WERI-Rb-1 (cell line): Measurements from ENCODE around the gene MOB2.
A peak's percentile ranks its signal among the peaks of the same experiment; 100 is the strongest.

Experiments
- DNase-seq: peaks from one replicate; pipeline ENCODE4 v3.0.0-alpha.2; 2020
- H3K27ac ChIP-seq: fragments of 250-450 bp; sonication (Bioruptor Pico); 2 replicates; pipeline ENCODE4 v1.5.1; 2020; ENCODE audit warnings: mild to moderate bottlenecking, moderate library complexity
- H3K27me3 ChIP-seq: fragments of 250-450 bp; sonication (Bioruptor Pico); 2 replicates; pipeline ENCODE4 v1.5.1; 2021; ENCODE audit warnings: mild to moderate bottlenecking, low read depth, moderate library complexity; ENCODE audit not compliant: insufficient read depth, severe bottlenecking
- H3K36me3 ChIP-seq: fragments of 250-450 bp; sonication (Bioruptor Pico); 2 replicates; pipeline ENCODE4 v1.5.1; 2020; ENCODE audit warnings: mild to moderate bottlenecking, moderate library complexity
- H3K4me3 ChIP-seq: 2 replicates; pipeline ENCODE4 v1.5.1; 2011; ENCODE audit warnings: low read depth, mild to moderate bottlenecking, control low read depth, low read length
- H3K9me3 ChIP-seq: fragments of 250-450 bp; sonication (Bioruptor Pico); 2 replicates; pipeline ENCODE4 v1.5.1; 2021; ENCODE audit warnings: mild to moderate bottlenecking, moderate library complexity; ENCODE audit not compliant: severe bottlenecking
- TF ChIP-seq, protein P1 (sequence below): IDR thresholded peaks from 2 replicates; pipeline ENCODE4 v1.5.1; 2011; ENCODE audit warnings: low read depth, mild to moderate bottlenecking, control low read depth, inconsistent platforms, low read length

Gene MOB2

DNA sequence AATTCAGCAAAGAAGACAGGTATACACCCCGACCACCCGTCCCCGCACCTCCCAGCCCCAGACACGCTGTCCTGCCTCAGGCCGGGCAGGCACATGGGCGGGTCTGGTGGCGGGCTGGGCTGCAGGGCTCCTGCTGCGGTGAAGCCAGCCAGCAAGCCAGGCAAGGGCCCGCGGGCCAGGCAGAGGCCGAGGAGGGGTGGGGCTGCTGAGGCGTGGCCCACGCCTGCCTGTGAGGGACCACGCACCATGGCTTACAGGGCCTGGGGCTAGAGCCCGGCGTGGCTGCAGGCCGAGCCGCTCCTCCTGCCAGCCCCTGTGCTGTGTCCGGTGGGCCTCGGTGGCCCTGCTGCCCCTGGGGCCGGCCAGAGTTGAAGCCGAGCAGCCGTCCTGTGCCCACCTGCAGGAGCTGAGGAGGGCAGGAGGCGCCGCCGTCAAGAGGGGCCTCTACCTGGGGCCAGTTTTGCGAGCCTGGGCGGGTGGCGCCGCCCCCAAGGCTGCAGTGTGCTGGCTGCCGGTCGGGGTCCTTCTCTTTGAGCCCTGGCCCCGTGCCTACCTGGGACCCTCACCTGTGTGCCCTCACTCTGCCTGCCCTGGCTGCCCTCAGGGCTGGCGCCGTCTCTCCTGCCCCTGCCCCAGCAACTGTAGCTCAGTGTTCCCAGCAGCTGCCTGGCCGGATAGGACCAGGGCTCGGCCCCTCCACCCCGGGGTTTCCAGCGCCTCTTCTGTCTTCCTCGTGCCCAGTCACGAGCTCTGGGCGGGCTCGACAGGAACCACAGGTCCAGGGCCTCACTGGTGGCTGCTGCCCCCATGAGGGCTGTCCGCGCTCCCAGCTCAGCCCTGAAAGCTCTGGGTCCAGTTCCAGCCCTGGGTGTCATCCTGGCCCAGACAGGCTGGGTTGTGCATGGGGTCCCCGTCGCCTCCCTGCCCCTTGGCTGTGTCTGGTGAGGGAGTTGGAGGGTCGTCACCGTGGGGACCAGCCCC is 38.4 kb downstream of the MOB2 start:
- no peak for DNase-seq
- Histone ChIP-seq H3K27me3 (no peaks in the 10 kb centered on the region), H3K9me3 (no peaks in the 10 kb centered on the region), H3K4me3 (no peak overlapping the region), H3K36me3 (peaks cover 70% of the 10 kb centered on the region), H3K27ac (0 out of 2 replicates have a peak overlapping the region, but pooled peaks have one; percentile 14)
- TF ChIP-seq, protein P1, sequence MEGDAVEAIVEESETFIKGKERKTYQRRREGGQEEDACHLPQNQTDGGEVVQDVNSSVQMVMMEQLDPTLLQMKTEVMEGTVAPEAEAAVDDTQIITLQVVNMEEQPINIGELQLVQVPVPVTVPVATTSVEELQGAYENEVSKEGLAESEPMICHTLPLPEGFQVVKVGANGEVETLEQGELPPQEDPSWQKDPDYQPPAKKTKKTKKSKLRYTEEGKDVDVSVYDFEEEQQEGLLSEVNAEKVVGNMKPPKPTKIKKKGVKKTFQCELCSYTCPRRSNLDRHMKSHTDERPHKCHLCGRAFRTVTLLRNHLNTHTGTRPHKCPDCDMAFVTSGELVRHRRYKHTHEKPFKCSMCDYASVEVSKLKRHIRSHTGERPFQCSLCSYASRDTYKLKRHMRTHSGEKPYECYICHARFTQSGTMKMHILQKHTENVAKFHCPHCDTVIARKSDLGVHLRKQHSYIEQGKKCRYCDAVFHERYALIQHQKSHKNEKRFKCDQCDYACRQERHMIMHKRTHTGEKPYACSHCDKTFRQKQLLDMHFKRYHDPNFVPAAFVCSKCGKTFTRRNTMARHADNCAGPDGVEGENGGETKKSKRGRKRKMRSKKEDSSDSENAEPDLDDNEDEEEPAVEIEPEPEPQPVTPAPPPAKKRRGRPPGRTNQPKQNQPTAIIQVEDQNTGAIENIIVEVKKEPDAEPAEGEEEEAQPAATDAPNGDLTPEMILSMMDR: no peak

DNA sequence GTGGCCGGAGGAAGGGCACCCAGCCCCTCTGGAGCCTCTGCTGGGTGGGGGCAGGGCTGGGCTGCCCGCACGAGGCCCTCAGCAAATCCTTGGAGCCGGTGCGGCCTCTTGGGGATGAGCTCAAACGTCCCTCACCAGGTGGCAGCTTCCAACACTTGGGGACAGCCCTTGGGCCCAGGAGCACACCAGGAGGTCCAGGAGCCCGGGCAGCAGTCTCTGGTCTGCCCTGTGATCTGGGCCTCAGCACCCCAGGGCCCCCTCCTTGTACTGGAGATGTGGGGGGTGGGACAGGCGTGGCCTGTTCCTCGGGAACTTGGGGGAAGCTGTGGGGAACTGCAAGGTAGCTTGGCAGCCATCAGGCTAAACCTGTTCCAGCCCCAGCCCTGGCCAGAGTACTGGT is 40.0 kb downstream of the MOB2 start:
- peaks cover 62% of the 10 kb centered on the region for H3K36me3 ChIP-seq
- no peaks in the 10 kb centered on the region for H3K9me3 ChIP-seq
- peak; percentile 43 for DNase-seq
- H3K27me3 ChIP-seq: no peaks in the 10 kb centered on the region
- H3K4me3 ChIP-seq: no peak overlapping the region
- TF ChIP-seq, protein P1: no peak
- peak overlapping the region; percentile 92 for H3K27ac ChIP-seq

DNA sequence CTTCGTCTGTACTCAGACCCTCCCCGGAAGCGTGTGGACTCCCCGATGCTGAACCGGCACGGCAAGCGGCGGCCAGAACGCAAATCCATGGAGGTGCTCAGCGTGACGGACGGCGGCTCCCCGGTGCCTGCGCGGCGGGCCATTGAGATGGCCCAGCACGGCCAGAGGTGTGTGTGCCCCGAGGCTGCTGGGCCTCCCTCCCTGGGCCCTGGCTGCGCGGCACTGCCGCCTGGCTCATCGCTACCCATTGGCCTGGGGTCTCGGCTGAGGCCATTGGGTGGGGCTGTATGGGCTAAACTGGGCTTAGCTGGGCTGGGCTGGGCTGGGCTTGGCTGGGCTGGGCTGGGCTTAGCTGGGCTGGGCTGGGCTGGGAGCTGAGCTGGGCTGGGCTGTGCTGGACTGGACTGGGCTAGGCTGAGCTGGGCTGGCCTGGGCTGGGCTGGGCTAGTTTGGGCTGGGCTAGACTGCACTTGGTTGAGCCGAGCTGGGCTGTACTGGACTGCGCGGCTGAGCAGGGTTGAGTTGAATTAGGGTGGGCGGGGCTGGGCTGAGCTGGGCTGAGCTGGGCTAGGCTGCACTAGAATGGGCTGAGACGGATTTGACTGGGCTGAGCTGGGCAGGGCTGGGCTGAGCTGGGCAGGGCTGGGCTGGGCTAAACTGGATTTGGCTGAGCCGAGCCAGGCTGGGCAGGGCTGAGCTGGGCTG is 40.7 kb downstream of the MOB2 start:
- peaks cover 56% of the 10 kb centered on the region for H3K36me3 ChIP-seq
- H3K27ac ChIP-seq: peak overlapping the region; percentile 92
- no peaks in the 10 kb centered on the region for H3K9me3 ChIP-seq
- TF ChIP-seq, protein P1: no peak
- H3K4me3 ChIP-seq: no peak overlapping the region
- DNase-seq: peak; percentile 78
- H3K27me3 ChIP-seq: no peaks in the 10 kb centered on the region

DNA sequence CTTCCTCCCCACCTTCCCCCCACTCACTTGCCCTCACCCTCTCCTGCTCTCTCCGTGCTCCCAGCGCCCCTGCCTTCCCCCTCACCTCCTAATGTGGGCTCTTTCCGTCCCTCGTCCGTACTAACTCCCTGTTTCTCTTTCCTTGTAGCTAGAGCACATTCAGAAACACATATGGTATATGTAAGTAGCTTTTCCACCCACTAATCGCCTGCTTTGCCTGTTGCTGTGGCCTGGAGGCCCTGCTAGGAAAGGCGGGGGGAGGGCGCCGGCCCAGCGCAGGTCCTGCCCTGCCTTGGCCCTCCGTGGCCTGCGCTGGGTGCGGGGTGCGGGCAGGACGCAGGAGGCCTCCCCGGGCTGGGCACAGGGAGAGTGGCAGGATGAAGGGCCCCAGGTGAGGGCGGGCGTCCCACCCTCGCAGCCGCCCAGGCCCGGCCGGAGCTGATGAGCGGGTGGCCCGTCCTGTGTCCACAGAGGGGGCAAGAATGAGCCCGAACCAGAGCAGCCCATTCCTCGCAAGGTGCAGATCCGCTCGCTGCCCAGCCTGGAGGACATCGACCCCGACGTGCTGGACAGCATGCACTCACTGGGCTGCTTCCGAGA is 41.7 kb downstream of the MOB2 start:
- DNase-seq: peak; percentile 85
- Histone ChIP-seq H3K4me3 (no peak overlapping the region), H3K9me3 (no peaks in the 10 kb centered on the region), H3K27me3 (no peaks in the 10 kb centered on the region), H3K36me3 (peaks cover 50% of the 10 kb centered on the region), H3K27ac (peak overlapping the region; percentile 92)
- TF ChIP-seq, protein P1: no peak

DNA sequence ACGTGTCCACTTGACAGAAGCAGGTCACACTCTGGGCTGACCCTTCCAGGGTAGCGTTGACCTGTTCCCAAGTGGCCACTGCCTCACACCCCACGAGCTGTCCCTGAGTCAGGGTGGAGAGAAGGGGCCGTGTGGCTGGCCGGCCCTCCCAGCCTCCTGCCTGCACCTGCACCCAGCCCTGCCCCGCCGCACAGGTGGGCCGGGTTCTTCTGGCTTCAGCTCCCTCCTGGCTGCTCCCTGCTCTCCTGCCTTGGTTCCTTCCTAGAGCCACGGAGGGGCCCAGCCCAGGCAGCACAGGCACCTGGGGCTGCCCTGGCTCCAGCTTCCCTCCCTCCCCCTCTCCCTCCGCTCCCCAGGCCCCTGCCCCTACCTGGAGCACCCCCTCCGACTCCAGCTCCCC is 42.3 kb downstream of the MOB2 start:
- Histone ChIP-seq H3K27ac (peak overlapping the region; percentile 92), H3K4me3 (no peak overlapping the region), H3K9me3 (no peaks in the 10 kb centered on the region), H3K27me3 (no peaks in the 10 kb centered on the region), H3K36me3 (peaks cover 48% of the 10 kb centered on the region)
- TF ChIP-seq, protein P1: no peak
- no peak for DNase-seq
